ENCODE measurements around the gene TRPV5. TPM values are rescaled to one million over a fixed set of nuclear protein-coding genes. Genes with fewer than 3 reads are reported as not detected.

Gene TRPV5
- total and polyA plus RNA-seq, 2 of the 8 experiments (the other 6 are each of a cell fraction or from before 2014, with no cell fraction given), result 0.03 TPM; not detected in 1

DNA sequence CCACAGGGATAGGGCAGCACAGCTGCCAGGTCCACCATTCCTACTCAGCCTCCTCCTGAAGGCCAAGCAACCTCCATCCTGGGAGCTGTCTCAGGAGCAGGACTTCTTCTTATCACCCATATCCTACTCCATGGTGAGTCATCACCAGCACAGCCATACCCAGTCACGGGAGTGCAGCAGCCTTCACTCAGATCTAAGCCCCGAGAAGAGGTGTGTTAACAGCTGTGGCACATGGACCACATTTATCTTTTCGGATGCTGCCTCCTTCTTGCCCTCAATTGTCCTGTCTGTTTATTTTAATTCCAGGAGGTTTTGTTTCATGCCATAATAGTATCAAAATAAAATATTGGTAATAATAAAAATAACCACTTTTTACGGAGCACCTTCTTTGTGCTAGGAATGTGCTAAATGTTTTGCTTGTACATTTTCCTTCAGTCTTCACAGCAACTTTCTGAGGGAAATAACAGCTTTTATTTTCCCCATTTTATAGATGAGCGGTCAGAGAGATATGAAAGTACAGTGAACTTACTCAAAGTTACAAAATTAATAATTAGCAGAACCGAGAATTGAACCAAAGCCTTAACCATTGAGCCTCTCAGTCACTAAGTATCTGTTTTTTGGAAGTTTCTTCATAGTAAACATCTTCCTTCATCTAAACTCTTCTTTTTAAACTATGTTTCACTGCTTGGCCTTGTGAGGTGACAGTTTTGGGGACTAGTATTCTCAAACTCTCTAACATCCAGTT, 31.1 kb upstream of the TRPV5 start:
- POLR2A ChIA-PET (ENCODE audit: partially characterized antibody), result no interaction called here
- Histone ChIP-seq H3K56ac (replicated peaks; ENCODE audit: insufficient read length, low read depth, low read length) (no peak overlapping the region), H4K20me1 (replicated peaks in 1 of 2; ENCODE audit: control insufficient read depth in 1 of 2, insufficient read depth in 2 of 2, low read length in 2 of 2) (no peaks in the 10 kb centered on the region), H2BK5ac (ENCODE audit: low read depth, low read length) (no peak overlapping the region), H3K9me3 (ENCODE audit: insufficient read depth in 2 of 2, low read depth in 1 of 2, low read length in 1 of 2) (no peaks in the 10 kb centered on the region; a peak in 1 of 4 replicates), H2BK20ac (ENCODE audit: low read length) (no peak overlapping the region), H4K5ac (ENCODE audit: insufficient read length, low read depth, low read length) (no peak overlapping the region), H4K8ac (ENCODE audit: extremely low read depth, insufficient read depth, low read length) (no peak overlapping the region), H3K36me3 (ENCODE audit: control insufficient read depth in 2 of 4, insufficient read depth in 4 of 4, low read length in 3 of 4) (no peaks in the 10 kb centered on the region), H3K23ac (ENCODE audit: insufficient read length) (no peak overlapping the region), H3K4me2 (ENCODE audit: insufficient read depth in 1 of 2, low read depth in 2 of 2, low read length in 2 of 2) (no peak overlapping the region), H2BK120ac (replicated peaks; ENCODE audit: low read depth, low read length) (no peak overlapping the region), H2AFZ (ENCODE audit: low read length) (no peak overlapping the region), H3K9ac (replicated peaks in 1 of 4; ENCODE audit: extremely low read depth in 1 of 4, low read depth in 3 of 4, low read length in 3 of 4) (no peak overlapping the region), H3K79me1 (ENCODE audit: low read depth, low read length) (no peaks in the 10 kb centered on the region), H2BK15ac (ENCODE audit: low read length) (no peak overlapping the region), H3K4me3 (ENCODE audit: extremely low read depth in 1 of 4, insufficient read depth in 2 of 4, low read depth in 3 of 4, low read length in 4 of 4) (no peak overlapping the region), H2AK5ac (ENCODE audit: low read depth, low read length) (no peak overlapping the region), H2BK12ac (ENCODE audit: low read depth, low read length) (no peak overlapping the region), H3K18ac (ENCODE audit: extremely low read depth, low read length) (no peak overlapping the region), H3K27ac (ENCODE audit: low read depth, low read length) (no peak overlapping the region), H3K14ac (ENCODE audit: insufficient read length) (no peak overlapping the region), H4K91ac (replicated peaks; ENCODE audit: insufficient read length, low read length) (no peak overlapping the region), H3K27me3 (replicated peaks in 1 of 4; ENCODE audit: control insufficient read depth in 3 of 4, extremely low read depth in 1 of 4, insufficient read depth in 3 of 4, low read length in 3 of 4) (no peaks in the 10 kb centered on the region), H3K4ac (replicated peaks; ENCODE audit: insufficient read length, low read depth, low read length) (no peak overlapping the region), H3K79me2 (ENCODE audit: control insufficient read depth in 1 of 2, insufficient read depth in 2 of 2, low read length in 2 of 2) (no peaks in the 10 kb centered on the region), H3K4me1 (replicated peaks in 1 of 4; ENCODE audit: control insufficient read depth in 3 of 4, insufficient read depth in 4 of 4, low read length in 3 of 4) (peaks cover 0 to 5% (median 1%) of the 10 kb centered on the region in 4 experiments; a peak in 4 of 7 replicates), H3K23me2 (ENCODE audit: low read depth, low read length) (peaks cover 2% of the 10 kb centered on the region; the same call in 1 of the 2 replicates)
- FAIRE-seq (no peak), DNase-seq (ENCODE audit: low read depth in 1 of 2, low spot score in 2 of 2) (no peak)
- WGBS, 2 experiments (ENCODE audit: extremely low coverage in 1 of 2, insufficient coverage in 1 of 2, insufficient read length in 1 of 2, insufficient replicate concordance in 2 of 2, low coverage in 1 of 2, low lambda C conversion rate in 2 of 2, missing lambda C conversion rate in 1 of 2), result 87% methylated on average over 6 of the region's 6 CpGs; no CpG with 5 or more reads in 1 of the 2 experiments
- CTCF ChIA-PET (ENCODE audit: partially characterized antibody), result interaction anchor here (0.8 to 2.8 kb wide), 9 partner anchors 33 to 250 kb away, joined by 3 to 13 read pairs (median 4); no protein-coding TSS in a partner anchor
- TF ChIP-seq HDAC2 (IDR thresholded peaks at IDR 0.05; ENCODE audit: borderline replicate concordance in 1 of 2, low read depth in 2 of 2, low read length in 2 of 2) (no peak), RBBP5 (IDR thresholded peaks at IDR 0.05; ENCODE audit: borderline replicate concordance, low read depth, low read length) (no peak), SUZ12 (IDR thresholded peaks at IDR 0.05; ENCODE audit: low read length) (no peak), BCL11A (IDR thresholded peaks at IDR 0.05; ENCODE audit: low read depth in 2 of 2, low read length in 2 of 2) (no peak), TAF1 (IDR thresholded peaks at IDR 0.05; ENCODE audit: low read depth, low read length) (no peak), SRF (IDR thresholded peaks at IDR 0.05; ENCODE audit: low read depth, low read length) (no peak), CTBP2 (IDR thresholded peaks at IDR 0.05; ENCODE audit: borderline replicate concordance, insufficient read depth, insufficient read length, low read length) (no peak)

All from H1 (cell line).